Activated naive CD8-positive, alpha-beta T cell treated with anti-CD3 and anti-CD28 coated beads, Interleukin-2, amount 10 ng/mL, durations not matched to agents 7 days and 5 days (primary cell): Measurements from ENCODE around the gene ITK. TPM values are rescaled to one million over a fixed set of nuclear protein-coding genes. Genes with fewer than 3 reads are reported as not detected.

Source experiments
- ATAC-seq: fragments of 150-1000 bp; cut with Tn5 transposase; one replicate; pipeline ENCODE4 v1.10.0; 2021; ENCODE audit warnings: low read depth, moderate library complexity
- POLR2A ChIA-PET: fragments of 350-600 bp; sonication (Branson Sonifier 250); formaldehyde crosslinking; loops from one replicate; lab custom pipeline; 2021; ENCODE audit warnings: antibody characterized with exemption; lab: Charles Lee
- DNase-seq: peaks from one replicate; pipeline ENCODE4 v3.0.0; 2021
- H3K27ac Mint-ChIP-seq: one replicate; pipeline ENCODE4 v1.8.0; 2022; ENCODE audit warnings: mild to moderate bottlenecking, mixed read lengths
- H3K27me3 Mint-ChIP-seq: one replicate; pipeline ENCODE4 v1.8.0; 2022; ENCODE audit warnings: mild to moderate bottlenecking, moderate library complexity, mixed read lengths
- H3K36me3 Mint-ChIP-seq: one replicate; pipeline ENCODE4 v1.8.0; 2021; ENCODE audit warnings: mild to moderate bottlenecking, mixed read lengths
- H3K4me1 Mint-ChIP-seq: one replicate; pipeline ENCODE4 v1.8.0; 2021; ENCODE audit warnings: mixed read lengths
- H3K4me3 Mint-ChIP-seq: one replicate; pipeline ENCODE4 v1.8.0; 2022; ENCODE audit warnings: mild to moderate bottlenecking, moderate library complexity, mixed read lengths
- H3K9me3 Mint-ChIP-seq: one replicate; pipeline ENCODE4 v1.8.0; 2021; ENCODE audit warnings: mixed read lengths
- total RNA-seq, 2 experiments: library from RNA; stranded (reverse); gene quantifications; one replicate each; pipeline ENCODE4 v1.2.3, GENCODE V29; 2021

Gene ITK
- total RNA-seq, 2 experiments from 2014 or later = 313 to 324 TPM

GRCh38 chr5:157283434-157283833, 102.8 kb downstream of the ITK start:
- Mint-ChIP-seq H3K4me1 (peaks cover 65% of the 10 kb centered on the region), H3K36me3 (peaks cover 37% of the 10 kb centered on the region), H3K27ac (peak overlapping the region; percentile 66), H3K9me3 (peaks cover 1% of the 10 kb centered on the region), H3K27me3 (no peaks in the 10 kb centered on the region), H3K4me3 (peak overlapping the region; percentile 49)
- no peak for DNase-seq
- POLR2A ChIA-PET = interaction anchor here (0.7 to 5.6 kb wide), 6 partner anchors 10 to 98 kb away, joined by 3 to 51 read pairs (median 4); no protein-coding TSS in a partner anchor
- peak; percentile 96 for ATAC-seq

GRCh38 chr5:157284458-157285212, 104.0 kb downstream of the ITK start:
- no peak for DNase-seq
- H3K27me3 Mint-ChIP-seq = no peaks in the 10 kb centered on the region
- peaks cover 1% of the 10 kb centered on the region for H3K9me3 Mint-ChIP-seq
- peak overlapping the region; percentile 7 for H3K4me3 Mint-ChIP-seq
- no peak for ATAC-seq
- POLR2A ChIA-PET = interaction anchor here (1.0 to 5.6 kb wide), 2 partner anchors 12 to 16 kb away, joined by 4 to 51 read pairs; no protein-coding TSS in a partner anchor
- peaks cover 67% of the 10 kb centered on the region for H3K4me1 Mint-ChIP-seq
- no peak overlapping the region for H3K27ac Mint-ChIP-seq
- peaks cover 45% of the 10 kb centered on the region for H3K36me3 Mint-ChIP-seq

DNA sequence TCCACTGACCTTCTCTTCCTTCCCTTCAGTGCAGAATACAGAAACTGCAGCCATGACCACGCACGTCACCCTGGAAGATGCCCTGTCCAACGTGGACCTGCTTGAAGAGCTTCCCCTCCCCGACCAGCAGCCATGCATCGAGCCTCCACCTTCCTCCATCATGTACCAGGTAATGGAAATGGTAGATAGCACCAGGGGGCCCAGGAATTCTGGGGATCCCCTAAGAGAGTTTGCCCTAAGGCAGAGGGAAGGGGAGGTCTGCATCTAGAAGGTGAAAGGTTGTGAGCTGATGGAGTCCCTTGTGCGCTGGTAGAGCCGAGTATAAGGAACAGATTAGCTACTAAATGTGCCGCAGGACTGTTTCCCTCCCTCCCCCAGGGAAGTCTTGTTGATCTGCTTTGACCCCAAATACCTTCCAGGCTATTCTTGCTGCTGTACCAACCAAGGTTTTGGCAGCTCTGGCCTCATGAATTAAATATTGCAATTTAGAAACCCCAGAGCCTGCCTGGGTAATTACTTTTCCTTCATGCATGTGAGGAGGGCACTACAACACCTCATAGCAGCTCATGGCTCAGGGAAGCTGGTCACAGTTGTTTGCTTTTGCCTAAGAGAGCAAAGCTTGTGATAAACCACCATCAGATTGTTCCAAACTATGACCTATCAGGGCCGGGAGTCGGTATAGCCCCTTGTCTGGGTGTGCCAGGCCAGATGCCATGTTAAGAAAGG, 104.8 kb downstream of the ITK start:
- H3K36me3 Mint-ChIP-seq = peaks cover 44% of the 10 kb centered on the region
- peaks cover 1% of the 10 kb centered on the region for H3K9me3 Mint-ChIP-seq
- ATAC-seq (no peak), DNase-seq (no peak)
- H3K4me1 Mint-ChIP-seq = peaks cover 66% of the 10 kb centered on the region
- H3K4me3 Mint-ChIP-seq = no peak overlapping the region
- H3K27ac Mint-ChIP-seq = no peak overlapping the region
- POLR2A ChIA-PET = interaction anchor here (1.3 to 5.6 kb wide), 2 partner anchors 13 to 143 kb away, joined by 3 to 51 read pairs; partner anchors contain the start of gene MED7
- no peaks in the 10 kb centered on the region for H3K27me3 Mint-ChIP-seq

- no peaks in the 10 kb centered on the region for H3K27me3 Mint-ChIP-seq
- POLR2A ChIA-PET = interaction anchor here (1.3 to 5.6 kb wide), 2 partner anchors 14 to 144 kb away, joined by 3 to 51 read pairs; partner anchors contain the start of gene MED7
Measured at GRCh38 chr5:157286761-157287211, 106.1 kb downstream of the ITK start.

DNA sequence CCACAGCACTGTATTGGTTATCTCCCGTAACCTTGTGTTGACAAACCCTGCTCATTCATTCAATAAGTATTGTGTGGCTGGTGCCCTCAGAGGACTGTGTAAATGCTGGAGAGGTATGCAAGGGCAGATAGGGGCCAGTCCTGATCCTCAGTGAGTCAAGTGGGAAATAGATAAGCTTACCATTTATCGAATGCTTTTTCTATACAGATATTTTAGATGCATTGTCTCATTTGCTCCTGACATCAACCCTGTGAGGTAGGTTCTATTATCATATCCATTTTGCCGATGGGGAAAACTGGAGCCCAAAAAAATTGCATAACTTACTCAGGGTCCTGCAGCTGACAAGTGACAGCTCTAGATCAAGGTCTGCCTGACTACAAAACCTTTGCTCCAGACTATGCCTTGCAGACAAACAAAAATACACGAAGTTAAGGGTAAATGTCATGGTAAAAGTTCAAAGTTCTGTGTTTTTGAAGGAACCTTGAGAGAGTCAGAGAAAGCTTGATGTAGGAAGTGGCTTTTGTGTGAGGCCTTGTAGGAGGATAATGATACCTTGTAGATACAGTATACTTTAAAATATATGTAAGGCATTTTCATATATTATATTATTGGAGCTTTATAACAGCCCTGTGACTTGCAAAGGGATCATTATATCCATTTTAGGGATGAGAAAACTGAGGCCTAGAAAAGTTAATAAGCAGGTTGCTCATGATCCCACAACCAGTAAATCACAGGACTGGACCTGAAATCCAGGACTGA, 107.9 kb downstream of the ITK start:
- POLR2A ChIA-PET = interaction anchor here (1.0 to 2.3 kb wide), 3 partner anchors 11 to 139 kb away, joined by 3 to 22 read pairs (median 3); no protein-coding TSS in a partner anchor
- no peak for DNase-seq
- peak overlapping the region; percentile 77 for H3K27ac Mint-ChIP-seq
- H3K4me1 Mint-ChIP-seq = peaks cover 58% of the 10 kb centered on the region
- H3K36me3 Mint-ChIP-seq = peaks cover 44% of the 10 kb centered on the region
- H3K9me3 Mint-ChIP-seq = no peaks in the 10 kb centered on the region
- peak; percentile 70 for ATAC-seq
- H3K4me3 Mint-ChIP-seq = peak overlapping the region; percentile 55
- H3K27me3 Mint-ChIP-seq = no peaks in the 10 kb centered on the region

More at GRCh38 chr5:157286761-157287211, 106.1 kb downstream of the ITK start:
- peaks cover 70% of the 10 kb centered on the region for H3K4me1 Mint-ChIP-seq
- H3K36me3 Mint-ChIP-seq = peaks cover 46% of the 10 kb centered on the region
- H3K27ac Mint-ChIP-seq = peak overlapping the region; percentile 21
- DNase-seq (no peak), ATAC-seq (no peak)
- H3K4me3 Mint-ChIP-seq = no peak overlapping the region
- H3K9me3 Mint-ChIP-seq = no peaks in the 10 kb centered on the region

- ATAC-seq (no peak), DNase-seq (no peak)
- H3K27me3 Mint-ChIP-seq = no peaks in the 10 kb centered on the region
- H3K36me3 Mint-ChIP-seq = peaks cover 49% of the 10 kb centered on the region
- H3K9me3 Mint-ChIP-seq = no peaks in the 10 kb centered on the region
- peak overlapping the region; percentile 12 for H3K4me3 Mint-ChIP-seq
- POLR2A ChIA-PET = interaction anchor here (1.0 to 2.3 kb wide), 4 partner anchors 10 to 147 kb away, joined by 3 to 22 read pairs (median 5); partner anchors contain the start of gene MED7
- H3K27ac Mint-ChIP-seq = peak overlapping the region; percentile 51
- peaks cover 56% of the 10 kb centered on the region for H3K4me1 Mint-ChIP-seq
Measured at GRCh38 chr5:157289164-157289819, 108.7 kb downstream of the ITK start.

DNA sequence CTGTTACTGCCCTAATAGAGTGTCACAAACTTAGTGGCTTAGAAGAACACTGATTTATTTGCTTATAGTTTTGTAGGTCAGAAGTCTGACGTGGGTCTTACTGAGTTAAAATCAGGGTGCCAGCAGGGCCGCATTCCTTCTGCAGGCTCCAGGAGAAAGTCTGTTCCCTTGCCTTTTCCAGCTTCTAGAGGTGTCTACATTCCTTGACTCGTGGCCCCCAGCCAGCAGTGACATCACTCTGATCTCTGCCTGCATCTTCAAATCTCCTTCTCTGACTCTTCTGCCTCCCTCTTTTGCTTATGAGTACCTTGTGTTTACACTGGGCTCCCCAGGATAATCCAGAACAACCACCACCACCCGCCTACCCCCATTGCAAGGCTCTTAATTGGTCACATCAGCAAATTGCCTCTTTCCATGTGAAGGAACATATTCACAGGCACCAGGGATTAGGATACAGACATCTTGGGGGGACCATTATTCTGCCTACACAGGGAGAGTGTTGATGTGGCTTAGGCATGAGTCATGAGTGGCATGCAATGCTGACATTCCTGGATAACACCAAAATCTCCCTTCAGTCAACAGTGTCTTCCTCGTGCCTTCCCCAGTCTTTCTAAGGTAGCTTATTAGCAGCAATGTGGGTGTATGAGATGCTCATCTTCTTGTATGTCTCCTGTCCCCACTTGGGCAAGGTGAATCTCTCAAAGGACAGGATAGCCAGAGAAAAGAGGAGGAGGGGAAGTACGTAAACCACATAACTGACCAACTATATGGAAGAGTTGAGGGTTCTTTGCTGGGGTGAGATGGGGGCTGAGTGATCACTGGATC, 109.7 kb downstream of the ITK start:
- peaks cover 55% of the 10 kb centered on the region for H3K36me3 Mint-ChIP-seq
- no peaks in the 10 kb centered on the region for H3K27me3 Mint-ChIP-seq
- peak overlapping the region; percentile 79 for H3K27ac Mint-ChIP-seq
- H3K4me1 Mint-ChIP-seq = peaks cover 52% of the 10 kb centered on the region
- no peak for ATAC-seq
- POLR2A ChIA-PET = interaction anchor here (0.6 to 2.3 kb wide), 4 partner anchors 18 to 750 kb away, joined by 3 to 22 read pairs (median 5); partner anchors contain the start of genes CYFIP2 and MED7
- H3K4me3 Mint-ChIP-seq = no peak overlapping the region
- H3K9me3 Mint-ChIP-seq = no peaks in the 10 kb centered on the region
- no peak for DNase-seq

- Mint-ChIP-seq H3K27me3 (no peaks in the 10 kb centered on the region), H3K27ac (peak overlapping the region; percentile 79), H3K4me1 (peaks cover 57% of the 10 kb centered on the region), H3K9me3 (no peaks in the 10 kb centered on the region), H3K4me3 (no peak overlapping the region), H3K36me3 (peaks cover 62% of the 10 kb centered on the region)
- no peak for ATAC-seq
- POLR2A ChIA-PET = interaction anchor here (0.6 to 1.8 kb wide), 3 partner anchors 25 to 751 kb away, joined by 3 to 7 read pairs (median 3); partner anchors contain the start of genes CYFIP2 and MED7
- no peak for DNase-seq
Measured at GRCh38 chr5:157290981-157291711, 110.5 kb downstream of the ITK start.

DNA sequence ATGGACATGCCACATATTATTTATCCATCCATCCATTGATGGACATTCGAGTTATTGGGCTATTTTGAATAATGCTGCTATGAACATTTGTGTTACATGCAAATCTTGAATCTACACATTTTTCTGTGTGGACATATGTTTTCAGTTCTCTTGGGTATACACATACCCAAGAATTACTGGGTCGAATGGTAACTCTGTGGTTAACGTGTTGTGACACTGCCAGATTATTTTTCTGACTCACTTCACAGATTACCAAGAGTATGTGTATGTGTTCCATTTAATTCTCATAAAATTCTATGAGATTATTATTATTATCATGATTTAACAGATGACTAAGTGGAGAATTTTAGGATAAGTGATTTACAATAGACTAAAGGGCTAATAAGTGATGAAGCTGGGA, 112.0 kb downstream of the ITK start:
- no peak for ATAC-seq
- POLR2A ChIA-PET = no interaction called here
- peaks cover 71% of the 10 kb centered on the region for H3K36me3 Mint-ChIP-seq
- no peak for DNase-seq
- H3K27me3 Mint-ChIP-seq = no peaks in the 10 kb centered on the region
- no peak overlapping the region for H3K27ac Mint-ChIP-seq
- H3K9me3 Mint-ChIP-seq = no peaks in the 10 kb centered on the region
- peaks cover 56% of the 10 kb centered on the region for H3K4me1 Mint-ChIP-seq
- H3K4me3 Mint-ChIP-seq = no peak overlapping the region

- no peaks in the 10 kb centered on the region for H3K27me3 Mint-ChIP-seq
- no peak overlapping the region for H3K4me3 Mint-ChIP-seq
- H3K36me3 Mint-ChIP-seq = peaks cover 68% of the 10 kb centered on the region
- peaks cover 48% of the 10 kb centered on the region for H3K4me1 Mint-ChIP-seq
- DNase-seq (no peak), ATAC-seq (no peak)
- H3K9me3 Mint-ChIP-seq = no peaks in the 10 kb centered on the region
- POLR2A ChIA-PET = no interaction called here
- no peak overlapping the region for H3K27ac Mint-ChIP-seq
Measured at GRCh38 chr5:157294407-157295091, 113.9 kb downstream of the ITK start.

DNA sequence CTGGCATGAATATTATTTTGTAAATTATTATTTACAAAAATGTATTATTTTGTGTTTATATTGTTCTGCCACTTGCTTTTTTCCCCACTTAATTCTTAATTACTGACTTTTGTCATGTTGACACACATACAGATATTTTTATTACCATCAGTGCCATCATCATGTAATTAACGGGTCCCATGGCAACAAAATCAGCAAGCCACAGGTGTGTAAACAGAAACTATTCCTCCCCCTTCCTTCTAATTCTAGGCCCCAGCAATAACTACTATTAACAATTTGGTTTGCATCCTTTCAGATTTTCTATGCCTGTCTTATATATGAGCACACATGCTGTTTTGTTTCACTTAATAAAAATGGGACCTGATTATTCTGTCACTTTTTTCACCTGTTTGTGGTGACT, 114.6 kb downstream of the ITK start:
- peaks cover 64% of the 10 kb centered on the region for H3K36me3 Mint-ChIP-seq
- peaks cover 45% of the 10 kb centered on the region for H3K4me1 Mint-ChIP-seq
- DNase-seq (no peak), ATAC-seq (no peak)
- no peaks in the 10 kb centered on the region for H3K27me3 Mint-ChIP-seq
- no peaks in the 10 kb centered on the region for H3K9me3 Mint-ChIP-seq
- peak overlapping the region; percentile 59 for H3K27ac Mint-ChIP-seq
- POLR2A ChIA-PET = no interaction called here
- no peak overlapping the region for H3K4me3 Mint-ChIP-seq
